CD4-positive, alpha-beta memory T cell (primary cell): Measurements from ENCODE around the gene VENTX. TPM values are rescaled to one million over a fixed set of nuclear protein-coding genes. Genes with fewer than 3 reads are reported as not detected.

Experiments used
- CTCF ChIA-PET: fragments of 350-600 bp; sonication (Branson Sonifier 250); formaldehyde crosslinking; loops from one replicate; lab custom pipeline; 2021; ENCODE audit warnings: inconsistent platforms; ENCODE audit not compliant: partially characterized antibody; lab: Charles Lee
- POLR2A ChIA-PET: fragments of 350-600 bp; sonication (Branson Sonifier 250); formaldehyde crosslinking; loops from one replicate; lab custom pipeline; 2021; ENCODE audit not compliant: partially characterized antibody; lab: Charles Lee
- DNase-seq, 5 donors: peaks; one replicate each; pipeline versions ENCODE4 v3.0.0 to v3.0.0-alpha.2; 2020 to 2022; ENCODE audit warnings: mixed read lengths in 1 of 5
- H3K27ac ChIP-seq: one replicate; pipeline ENCODE4 v1.7.0; 2013; ENCODE audit warnings: low read depth, low read length
- H3K27me3 ChIP-seq: 2 replicates; pipeline ENCODE4 v1.7.0; 2013; ENCODE audit warnings: mild to moderate bottlenecking, low read length, moderate library complexity; ENCODE audit not compliant: insufficient read depth
- H3K36me3 ChIP-seq: 2 replicates; pipeline ENCODE4 v1.7.0; 2013; ENCODE audit warnings: mild to moderate bottlenecking, low read length, moderate library complexity; ENCODE audit not compliant: insufficient read depth
- H3K4me1 ChIP-seq: 2 replicates; pipeline ENCODE4 v1.7.0; 2013; ENCODE audit warnings: mild to moderate bottlenecking, low read length, moderate library complexity; ENCODE audit not compliant: insufficient read depth
- H3K4me3 ChIP-seq, 2 donors: one replicate each; pipeline ENCODE4 v1.7.0; 2013; ENCODE audit warnings: low read length in 2 of 2, mild to moderate bottlenecking in 1 of 2
- H3K9me3 ChIP-seq, 2 donors: one replicate each; pipeline ENCODE4 v1.7.0; 2013; ENCODE audit warnings: low read length in 2 of 2, control low read depth in 1 of 2; ENCODE audit not compliant: control insufficient read depth in 1 of 2
- H3K27ac Mint-ChIP-seq, 7 donors: one replicate each; pipeline ENCODE4 v1.8.0; 2020 to 2021; ENCODE audit warnings: mixed read lengths in 7 of 7, mild to moderate bottlenecking in 6 of 7, inconsistent platforms in 3 of 7, moderate library complexity in 3 of 7
- H3K27me3 Mint-ChIP-seq, 2 donors: one replicate each; pipeline ENCODE4 v1.8.0; 2020 to 2021; ENCODE audit warnings: mixed read lengths in 2 of 2
- H3K36me3 Mint-ChIP-seq, 2 donors: one replicate each; pipeline ENCODE4 v1.8.0; 2020 to 2021; ENCODE audit warnings: mixed read lengths in 2 of 2, inconsistent platforms in 1 of 2, mild to moderate bottlenecking in 1 of 2
- H3K4me1 Mint-ChIP-seq, 4 donors: one replicate each; pipeline ENCODE4 v1.8.0; 2020 to 2021; ENCODE audit warnings: mixed read lengths in 4 of 4, mild to moderate bottlenecking in 1 of 4
- H3K4me3 Mint-ChIP-seq, 8 donors: one replicate each; pipeline ENCODE4 v1.8.0; 2020 to 2021; ENCODE audit warnings: mixed read lengths in 8 of 8, mild to moderate bottlenecking in 7 of 8, moderate library complexity in 6 of 8, inconsistent platforms in 3 of 8
- H3K9me3 Mint-ChIP-seq, 8 donors: one replicate each; pipeline ENCODE4 v1.8.0; 2020 to 2021; ENCODE audit warnings: mixed read lengths in 8 of 8, mild to moderate bottlenecking in 5 of 8, inconsistent platforms in 3 of 8, moderate library complexity in 1 of 8
- intact Hi-C: fragments of 100-400 bp; cut with micrococcal nuclease; formaldehyde crosslinking; loops from one replicate; pipeline ENCODE4 v1.15.1; 2023
- polyA plus RNA-seq, 2 donors: library from polyadenylated mRNA; unstranded; fragments of 300-500 nt; fragmentation: Illumina TruSeq; gene quantifications; one replicate each; pipeline ENCODE4 v1.2.3, GENCODE V29; 2021
- total RNA-seq, 2 experiments: library from RNA; stranded (reverse); gene quantifications; one replicate each; pipeline ENCODE4 v1.2.3, GENCODE V29; 2021

Gene VENTX
- total and polyA plus RNA-seq, 4 experiments from 2014 or later = not detected

GRCh38 chr10:133199488-133199885, 38.2 kb upstream of the VENTX start:
- POLR2A ChIA-PET = no interaction called here
- H3K27ac Mint-ChIP-seq = no peak overlapping the region

GRCh38 chr10:133199992-133200611, 37.6 kb upstream of the VENTX start:
- intact Hi-C loops = no loop called here
- no peak overlapping the region for H3K4me3 Mint-ChIP-seq
- Histone ChIP-seq H3K27me3 (no peaks in the 10 kb centered on the region), H3K4me1 (no peaks in the 10 kb centered on the region), H3K27ac (no peak overlapping the region), H3K9me3 (no peaks in the 10 kb centered on the region), H3K36me3 (no peaks in the 10 kb centered on the region), H3K4me3 (no peak overlapping the region)
- peaks cover 0 to 2% of the 10 kb centered on the region in 2 donors for H3K27me3 Mint-ChIP-seq
- CTCF ChIA-PET = no interaction called here
- POLR2A ChIA-PET = no interaction called here
- no peaks in the 10 kb centered on the region for H3K36me3 Mint-ChIP-seq
- no peaks in the 10 kb centered on the region for H3K4me1 Mint-ChIP-seq
- no peaks in the 10 kb centered on the region for H3K9me3 Mint-ChIP-seq
- H3K27ac Mint-ChIP-seq = no peak overlapping the region
- no peak for DNase-seq

More at GRCh38 chr10:133199488-133199885, 38.2 kb upstream of the VENTX start:
- H3K36me3 Mint-ChIP-seq = no peaks in the 10 kb centered on the region
- CTCF ChIA-PET = no interaction called here
- H3K27me3 ChIP-seq = no peaks in the 10 kb centered on the region
- H3K9me3 Mint-ChIP-seq = peaks cover 0 to 4% (median under 1%) of the 10 kb centered on the region in 8 donors
- H3K36me3 ChIP-seq = no peaks in the 10 kb centered on the region
- peaks cover 0 to 2% of the 10 kb centered on the region in 2 donors for H3K27me3 Mint-ChIP-seq
- intact Hi-C loops = no loop called here
- no peak overlapping the region for H3K27ac ChIP-seq
- H3K4me1 ChIP-seq = no peaks in the 10 kb centered on the region
- DNase-seq = no peak
- H3K4me3 ChIP-seq = no peak overlapping the region
- H3K4me1 Mint-ChIP-seq = no peaks in the 10 kb centered on the region
- H3K4me3 Mint-ChIP-seq = no peak overlapping the region
- no peaks in the 10 kb centered on the region for H3K9me3 ChIP-seq

GRCh38 chr10:133200621-133201031, 37.0 kb upstream of the VENTX start:
- Mint-ChIP-seq H3K27me3 (peaks cover 0 to 2% of the 10 kb centered on the region in 2 donors), H3K36me3 (no peaks in the 10 kb centered on the region), H3K4me3 (no peak overlapping the region), H3K4me1 (no peaks in the 10 kb centered on the region), H3K9me3 (no peaks in the 10 kb centered on the region), H3K27ac (no peak overlapping the region)
- Histone ChIP-seq H3K9me3 (no peaks in the 10 kb centered on the region), H3K4me3 (no peak overlapping the region), H3K27ac (no peak overlapping the region), H3K36me3 (no peaks in the 10 kb centered on the region), H3K4me1 (no peaks in the 10 kb centered on the region), H3K27me3 (no peaks in the 10 kb centered on the region)
- CTCF ChIA-PET = no interaction called here
- intact Hi-C loops = no loop called here
- DNase-seq = no peak
- POLR2A ChIA-PET = no interaction called here

- Histone ChIP-seq H3K4me3 (no peak overlapping the region), H3K27me3 (no peaks in the 10 kb centered on the region), H3K27ac (no peak overlapping the region), H3K4me1 (no peaks in the 10 kb centered on the region), H3K36me3 (no peaks in the 10 kb centered on the region), H3K9me3 (no peaks in the 10 kb centered on the region)
- Mint-ChIP-seq H3K4me3 (no peak overlapping the region), H3K4me1 (no peaks in the 10 kb centered on the region), H3K36me3 (no peaks in the 10 kb centered on the region), H3K27ac (no peak overlapping the region), H3K27me3 (peaks cover 0 to 2% of the 10 kb centered on the region in 2 donors), H3K9me3 (no peaks in the 10 kb centered on the region)
- ChIA-PET CTCF (no interaction called here), POLR2A (no interaction called here)
- peak in 1 of 5 donors; percentile 19 for DNase-seq
- intact Hi-C loops = no loop called here
Observed at GRCh38 chr10:133201151-133201947, 36.3 kb upstream of the VENTX start.

GRCh38 chr10:133201948-133202725, 35.5 kb upstream of the VENTX start:
- Mint-ChIP-seq H3K27ac (no peak overlapping the region), H3K4me1 (no peaks in the 10 kb centered on the region), H3K36me3 (no peaks in the 10 kb centered on the region), H3K4me3 (no peak overlapping the region), H3K9me3 (no peaks in the 10 kb centered on the region), H3K27me3 (peaks cover 0 to 2% of the 10 kb centered on the region in 2 donors)
- no peaks in the 10 kb centered on the region for H3K9me3 ChIP-seq
- H3K27me3 ChIP-seq = no peaks in the 10 kb centered on the region
- no peak overlapping the region for H3K27ac ChIP-seq
- no peaks in the 10 kb centered on the region for H3K4me1 ChIP-seq
- no peaks in the 10 kb centered on the region for H3K36me3 ChIP-seq
- ChIA-PET POLR2A (no interaction called here), CTCF (no interaction called here)
- intact Hi-C loops = no loop called here
- no peak overlapping the region for H3K4me3 ChIP-seq
- peak in 1 of 5 donors; percentile 16 for DNase-seq

- Mint-ChIP-seq H3K27ac (no peak overlapping the region), H3K4me3 (no peak overlapping the region), H3K4me1 (no peaks in the 10 kb centered on the region), H3K9me3 (no peaks in the 10 kb centered on the region), H3K36me3 (no peaks in the 10 kb centered on the region), H3K27me3 (peaks cover 0 to 2% of the 10 kb centered on the region in 2 donors)
- H3K4me3 ChIP-seq = no peak overlapping the region
- ChIA-PET CTCF (no interaction called here), POLR2A (no interaction called here)
- intact Hi-C loops = no loop called here
- H3K27me3 ChIP-seq = no peaks in the 10 kb centered on the region
- no peaks in the 10 kb centered on the region for H3K36me3 ChIP-seq
- H3K27ac ChIP-seq = no peak overlapping the region
- DNase-seq = peak in 1 of 5 donors; percentile 14
- H3K9me3 ChIP-seq = no peaks in the 10 kb centered on the region
- no peaks in the 10 kb centered on the region for H3K4me1 ChIP-seq
Observed at GRCh38 chr10:133202778-133203651, 34.6 kb upstream of the VENTX start.
